Stimulated activated CD8-positive, alpha-beta memory T cell treated with anti-CD3 and anti-CD28 coated beads, Interleukin-12 subunit alpha, Interleukin-12 subunit beta, amount 100 ng/mL, for 24 hours (primary cell): Measurements from ENCODE around the gene PHF2.

Experiments used
- DNase-seq: peaks from one replicate; pipeline ENCODE4 v3.0.0-alpha.2; 2020; ENCODE audit errors: extremely low read depth

The PHF2 gene

GRCh38 chr9:93630806-93631411, 54.5 kb downstream of the PHF2 start:
- no peak for DNase-seq

DNA sequence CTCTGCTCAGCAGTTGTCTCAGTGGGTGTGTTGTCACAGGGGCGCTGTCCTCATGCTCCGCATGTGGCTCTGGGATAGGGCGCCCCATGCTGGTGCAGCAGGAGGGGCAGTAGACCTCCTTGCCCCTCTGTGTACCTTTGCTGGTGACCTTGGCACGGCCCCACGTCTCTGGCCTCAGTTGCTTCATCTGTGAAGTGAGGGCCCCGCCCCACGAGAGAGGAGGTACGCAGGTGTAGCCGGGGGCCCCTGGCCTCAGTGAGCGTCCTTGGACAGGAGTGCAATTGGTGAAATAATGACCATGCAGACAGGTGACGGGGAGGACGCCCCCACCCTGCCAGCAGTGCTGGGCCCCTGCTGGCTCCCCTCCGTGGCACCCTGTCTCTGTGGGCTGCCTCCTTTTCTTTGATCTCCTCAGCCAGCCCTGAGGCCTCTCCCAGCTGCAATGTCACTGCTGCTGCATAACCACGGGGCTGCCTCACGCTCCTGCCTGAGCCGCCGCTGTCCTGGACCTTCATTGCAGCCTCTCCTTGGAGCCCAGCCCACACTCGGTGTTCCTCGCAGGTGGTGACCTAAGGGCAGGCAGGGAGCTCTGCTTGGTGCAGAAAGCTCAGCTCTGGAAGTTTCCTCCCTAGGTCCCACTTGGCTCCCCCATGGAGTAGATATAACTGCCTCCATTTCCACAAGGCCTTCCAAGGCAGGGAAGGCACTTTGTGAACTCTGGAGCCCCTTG, 57.3 kb downstream of the PHF2 start:
- no peak for DNase-seq

GRCh38 chr9:93634311-93635185, 58.2 kb downstream of the PHF2 start:
- no peak for DNase-seq

DNA sequence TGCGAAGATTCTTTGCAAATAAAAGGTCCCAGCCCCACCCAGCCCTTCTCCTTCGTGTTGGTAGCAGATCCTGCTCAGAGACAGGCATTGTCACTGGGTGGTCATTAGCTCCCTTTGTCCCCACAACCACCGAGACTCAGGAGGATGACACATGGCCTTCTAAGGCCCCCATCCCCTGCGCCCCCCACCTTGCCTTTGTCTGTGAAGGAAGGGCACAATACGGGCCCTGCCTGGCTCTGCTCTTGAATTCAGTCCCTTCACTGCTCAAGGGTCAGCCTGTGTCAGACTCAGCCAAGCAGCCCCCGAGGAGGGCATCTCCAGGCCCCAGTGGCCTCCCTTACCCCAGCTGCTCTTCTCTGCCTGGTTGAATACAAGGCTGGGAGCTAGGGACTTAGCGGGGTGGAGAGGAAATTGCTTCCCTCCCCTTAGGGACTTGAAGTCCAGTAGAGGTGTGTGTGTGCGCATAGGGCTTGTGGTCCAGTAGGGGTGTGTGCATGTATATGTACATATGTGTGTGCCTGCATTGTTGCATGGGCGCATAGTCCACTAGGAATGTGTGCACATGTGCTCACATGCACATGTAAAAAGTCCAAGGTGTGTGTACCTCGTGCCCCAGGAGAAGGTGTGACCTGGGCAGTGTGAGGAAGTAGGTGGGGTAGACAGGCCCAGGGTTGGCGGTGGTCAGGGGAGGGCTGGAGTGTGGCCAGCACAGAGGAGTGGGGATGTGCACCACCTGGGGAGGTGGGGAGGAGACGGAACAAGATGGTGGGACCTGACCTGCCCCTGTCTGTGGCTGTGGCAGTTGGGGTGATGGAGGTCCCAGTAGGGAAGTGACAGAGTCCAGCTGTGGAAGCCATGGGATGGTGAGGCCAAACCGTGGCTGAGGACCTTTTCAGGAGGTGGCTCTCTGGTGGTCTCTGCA, 59.1 kb downstream of the PHF2 start:
- no peak for DNase-seq

DNA sequence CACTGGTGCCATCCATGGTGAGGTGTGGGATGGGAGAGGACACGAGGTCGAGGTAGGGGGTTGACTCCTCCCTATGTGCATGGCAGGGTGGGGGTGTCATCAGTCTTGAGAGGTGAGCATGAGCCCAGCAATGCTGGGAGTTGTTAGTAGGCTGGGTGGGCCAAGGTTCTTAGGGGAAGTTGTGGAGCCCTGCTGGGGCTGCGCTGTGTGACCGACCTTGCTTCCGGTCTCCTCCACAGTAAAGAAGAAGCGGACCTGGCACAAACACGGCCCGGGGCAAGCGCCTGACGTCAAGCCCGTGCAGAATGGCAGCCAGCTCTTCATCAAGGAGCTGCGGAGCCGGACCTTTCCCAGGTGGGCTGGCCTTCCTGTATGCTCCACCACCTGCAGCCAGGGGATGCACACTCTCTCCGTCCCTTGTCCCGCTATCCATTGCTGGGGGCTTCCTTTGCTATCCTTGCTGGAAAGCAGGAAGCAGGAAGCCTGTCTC, 59.8 kb downstream of the PHF2 start:
- no peak for DNase-seq

DNA sequence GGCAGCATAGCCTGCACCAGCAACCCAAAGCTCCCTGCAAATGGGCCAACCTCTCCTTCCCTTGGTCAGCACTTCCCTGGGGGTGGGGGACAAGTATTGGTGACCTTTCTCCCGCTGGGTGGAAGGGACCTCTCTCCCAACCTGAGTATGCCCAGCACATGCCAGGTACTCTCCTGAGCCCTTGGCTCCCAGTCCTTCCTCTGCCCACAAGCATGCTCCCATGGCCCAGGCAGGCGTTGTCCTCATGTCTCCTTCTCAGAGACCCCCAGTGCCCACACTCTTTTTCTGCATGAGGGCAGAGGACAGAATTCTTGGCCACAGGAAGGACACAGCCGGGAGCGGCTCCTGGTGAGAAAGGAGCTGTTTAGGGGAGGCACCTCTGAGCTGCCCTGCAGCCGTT, 60.3 kb downstream of the PHF2 start:
- no peak for DNase-seq

- DNase-seq: no peak
These were observed 61.5 kb downstream of the PHF2 start for GRCh38 chr9:93637886-93638285.

- DNase-seq: no peak
These were observed 63.6 kb downstream of the PHF2 start for GRCh38 chr9:93640027-93640426.

GRCh38 chr9:93642961-93643360, 66.6 kb downstream of the PHF2 start:
- no peak for DNase-seq

DNA sequence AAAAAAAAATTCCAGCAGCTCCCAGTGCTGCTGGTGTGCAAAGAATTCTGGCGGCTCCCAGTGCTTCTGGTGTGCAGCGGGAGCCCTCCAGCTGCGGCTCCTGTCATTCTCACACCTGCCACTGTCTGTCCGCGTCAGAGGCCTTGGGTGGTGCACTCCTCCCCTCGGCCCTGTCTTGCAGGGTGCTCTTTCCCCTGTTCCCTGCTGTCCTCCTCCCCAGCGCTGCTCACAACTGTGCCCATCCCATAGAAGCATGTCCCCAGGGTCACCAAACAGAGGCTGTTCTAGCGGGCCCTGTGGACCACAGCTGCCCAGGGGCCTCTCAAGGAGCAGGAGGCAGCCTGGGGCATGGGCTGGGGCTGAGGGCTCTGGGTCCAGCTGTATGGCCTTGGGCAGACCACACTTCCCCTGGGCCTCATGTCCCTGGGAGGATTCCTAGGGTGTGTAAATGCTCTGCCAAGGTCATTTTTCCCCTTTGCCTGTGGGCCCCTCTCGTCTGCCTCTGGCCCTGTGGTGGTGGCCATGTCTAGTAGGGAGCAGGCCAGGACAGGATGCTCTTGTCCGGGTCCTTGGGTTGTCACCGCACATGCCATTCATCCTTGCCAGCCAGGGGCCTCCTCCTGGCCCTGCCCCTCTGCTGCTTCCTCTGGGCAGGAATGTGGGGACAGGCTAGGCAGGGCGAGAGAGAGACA, 68.2 kb downstream of the PHF2 start:
- DNase-seq: no peak

DNA sequence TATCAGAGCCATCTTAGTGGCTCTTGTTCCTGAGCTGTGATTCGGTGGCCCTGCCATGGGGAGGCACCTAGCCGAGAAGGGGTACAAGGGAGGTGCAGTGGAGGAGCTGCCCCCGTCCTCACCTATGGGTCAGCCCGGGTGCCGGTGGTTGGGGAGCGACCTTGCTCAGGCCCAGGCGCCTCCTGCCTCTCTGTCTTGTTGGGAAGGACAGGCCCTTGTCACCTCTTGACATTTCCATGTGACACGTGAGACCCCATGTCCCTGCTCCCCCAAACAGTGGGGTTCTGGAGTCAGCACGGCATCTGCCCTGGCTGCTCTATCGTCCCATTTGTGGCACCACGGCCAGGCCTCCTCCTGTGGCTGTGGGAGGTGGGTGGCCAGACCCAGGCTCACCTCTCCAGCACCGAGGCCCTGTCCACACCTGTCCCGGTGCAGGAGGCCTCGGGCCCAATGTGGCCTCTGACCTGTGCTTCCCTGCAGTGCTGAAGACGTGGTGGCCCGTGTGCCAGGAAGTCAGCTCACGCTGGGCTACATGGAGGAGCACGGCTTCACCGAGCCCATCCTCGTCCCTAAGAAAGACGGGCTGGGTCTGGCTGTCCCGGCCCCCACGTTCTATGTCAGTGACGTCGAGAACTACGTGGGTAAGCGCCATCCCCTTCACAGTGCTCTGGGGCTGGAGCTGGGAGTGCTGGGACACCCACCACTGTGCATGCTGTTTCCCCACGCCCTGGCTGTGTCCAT, 68.9 kb downstream of the PHF2 start:
- no peak for DNase-seq

- DNase-seq: no peak
These were observed 69.7 kb downstream of the PHF2 start for GRCh38 chr9:93645921-93646639.

DNA sequence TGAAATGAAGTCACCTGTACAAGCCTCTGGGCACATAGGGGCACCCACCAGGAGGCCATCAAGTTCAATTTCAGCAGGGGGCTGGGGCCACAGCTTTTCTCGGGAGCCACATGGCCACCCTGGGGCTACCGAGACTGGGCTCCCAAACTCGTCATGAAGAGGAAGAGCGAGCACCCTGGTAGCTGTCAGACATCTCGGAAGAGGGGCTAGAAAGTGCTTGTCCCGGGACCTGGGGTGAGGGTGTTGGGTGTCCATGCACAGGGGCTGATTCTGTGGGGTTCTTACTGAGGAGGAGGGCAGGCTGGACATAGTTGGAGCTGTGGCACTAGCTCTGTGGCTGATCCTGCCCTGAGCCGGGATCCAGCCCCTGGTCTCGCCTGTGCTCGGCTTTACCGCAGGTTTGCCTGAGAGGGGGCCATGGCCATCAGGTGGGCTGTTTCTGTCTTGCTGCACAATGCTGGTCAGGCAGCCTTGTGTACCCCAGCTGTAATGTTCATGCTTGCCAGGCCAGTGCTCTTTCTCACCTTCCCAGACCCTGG, 70.3 kb downstream of the PHF2 start:
- no peak for DNase-seq

DNA sequence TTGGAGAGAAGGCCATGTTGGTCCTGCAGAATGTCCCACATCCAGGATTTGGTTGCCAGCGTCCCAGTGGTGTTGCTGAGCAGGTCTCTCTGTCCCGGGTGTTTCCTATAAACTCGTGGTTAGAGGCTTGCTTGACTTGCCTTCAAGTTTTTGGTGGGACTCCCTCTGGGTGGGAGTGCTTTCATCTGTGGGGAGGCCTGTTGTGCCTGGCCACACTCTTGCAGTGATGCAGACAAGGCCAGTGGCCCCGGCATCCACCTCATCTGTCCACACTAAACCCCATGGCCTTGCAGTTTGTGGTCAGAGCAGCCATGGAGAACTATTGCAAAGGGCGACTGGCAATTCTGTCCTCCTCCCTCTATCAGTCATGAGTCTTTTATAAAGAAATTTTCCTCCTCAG, 71.8 kb downstream of the PHF2 start:
- no peak for DNase-seq

DNA sequence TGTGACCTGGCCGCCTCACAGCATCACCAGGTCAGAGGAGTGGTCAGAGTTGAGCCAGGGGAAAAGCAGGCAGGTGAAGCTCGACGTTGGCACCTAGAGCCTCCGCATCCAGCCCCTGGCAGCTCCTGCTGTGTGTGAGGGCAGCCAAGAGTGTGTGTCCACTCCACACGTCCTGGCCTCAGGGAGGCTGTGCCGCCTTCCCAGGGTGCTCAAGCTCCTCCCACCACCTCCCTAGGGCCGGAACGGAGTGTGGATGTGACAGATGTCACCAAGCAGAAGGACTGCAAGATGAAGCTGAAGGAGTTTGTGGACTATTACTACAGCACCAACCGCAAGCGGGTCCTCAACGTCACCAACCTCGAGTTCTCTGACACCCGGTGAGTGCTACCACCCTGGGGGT, 72.5 kb downstream of the PHF2 start:
- no peak for DNase-seq

DNA sequence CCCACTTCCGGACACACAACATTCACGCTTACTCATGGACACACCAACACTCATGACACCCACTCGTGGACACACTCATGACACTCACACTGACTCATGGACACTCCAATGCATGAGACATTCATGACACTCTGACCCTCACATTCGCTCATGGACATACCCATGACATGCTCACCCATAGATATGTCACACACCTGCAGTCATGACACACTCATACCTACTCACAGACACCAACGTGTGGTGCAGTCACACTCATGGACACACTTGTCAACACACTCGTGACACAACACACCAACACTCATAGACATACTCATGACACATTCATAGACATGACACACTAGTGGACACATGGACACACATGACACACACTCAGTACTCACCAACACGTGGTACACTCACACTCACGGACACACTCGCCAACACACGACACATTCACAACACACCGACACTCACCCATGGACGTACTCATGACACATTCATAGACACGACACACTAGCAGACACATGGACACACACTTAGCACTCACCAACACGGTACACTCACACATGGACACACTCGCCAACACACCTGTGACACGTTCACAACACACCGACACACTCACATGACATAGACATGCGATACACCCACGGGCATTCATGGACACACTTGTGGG, 73.4 kb downstream of the PHF2 start:
- no peak for DNase-seq

- no peak for DNase-seq
These were observed 74.1 kb downstream of the PHF2 start for GRCh38 chr9:93650448-93650847.

- DNase-seq: no peak
These were observed 75.2 kb downstream of the PHF2 start for GRCh38 chr9:93651521-93651950.
